H9 (cell line): ENCODE data around the gene EFCAB12. TPM values are rescaled to one million over a fixed set of nuclear protein-coding genes. Genes with fewer than 3 reads are reported as not detected.
"Not testable (repeated sequence)": the region's sequence is repeated elsewhere in the genome, so short reads cannot be mapped to it uniquely, and the experiment has no call there.

Experiments
- DNase-seq: peaks from one replicate; pipeline ENCODE4 v3.0.0-alpha.2; 2017
- H2AFZ ChIP-seq: one replicate; pipeline ENCODE4 v1.6.1; 2013; ENCODE audit warnings: mild to moderate bottlenecking, low read length, control low read depth, moderate library complexity
- H2AK5ac ChIP-seq: 2 replicates; pipeline ENCODE4 v1.6.1; 2013; ENCODE audit warnings: low read length, control low read depth, mixed read lengths; ENCODE audit not compliant: insufficient read length
- H2BK120ac ChIP-seq: one replicate; pipeline ENCODE4 v1.6.1; 2013; ENCODE audit warnings: low read depth, mild to moderate bottlenecking, low read length, control low read depth, inconsistent platforms; ENCODE audit not compliant: poor library complexity, severe bottlenecking
- H2BK12ac ChIP-seq: 2 replicates; pipeline ENCODE4 v1.6.1; 2013; ENCODE audit warnings: low read length, control low read depth, mixed read lengths, low read depth; ENCODE audit not compliant: insufficient read length
- H2BK15ac ChIP-seq: 2 replicates; pipeline ENCODE4 v1.6.1; 2013; ENCODE audit warnings: low read depth, low read length, control low read depth
- H2BK20ac ChIP-seq: one replicate; pipeline ENCODE4 v1.6.1; 2013; ENCODE audit warnings: low read depth, mild to moderate bottlenecking, low read length, control low read depth, inconsistent platforms; ENCODE audit not compliant: poor library complexity, severe bottlenecking
- H2BK5ac ChIP-seq: 2 replicates; pipeline ENCODE4 v1.6.1; 2013; ENCODE audit warnings: low read length, control low read depth, mixed read lengths; ENCODE audit not compliant: insufficient read length
- H3K14ac ChIP-seq: 2 replicates; pipeline ENCODE4 v1.6.1; 2013; ENCODE audit warnings: low read length, control low read depth; ENCODE audit not compliant: insufficient read depth
- H3K18ac ChIP-seq: 2 replicates; pipeline ENCODE4 v1.6.1; 2013; ENCODE audit warnings: low read depth, mild to moderate bottlenecking, mixed read lengths, low read length, control low read depth; ENCODE audit not compliant: insufficient read length
- H3K23ac ChIP-seq: 2 replicates; pipeline ENCODE4 v1.6.1; 2013; ENCODE audit warnings: low read length, control low read depth, mixed read lengths, low read depth; ENCODE audit not compliant: insufficient read length
- H3K23me2 ChIP-seq: 2 replicates; pipeline ENCODE4 v1.6.1; 2013; ENCODE audit warnings: low read depth, mild to moderate bottlenecking, mixed read lengths, low read length, control low read depth; ENCODE audit not compliant: insufficient read length, poor library complexity, severe bottlenecking
- H3K27ac ChIP-seq: 2 replicates; pipeline ENCODE4 v1.5.1; 2013; ENCODE audit warnings: low read length, control low read depth, mixed read lengths, low read depth; ENCODE audit not compliant: insufficient read length
- H3K27me3 ChIP-seq: 2 replicates; pipeline ENCODE4 v1.6.1; 2013; ENCODE audit warnings: low read length, control low read depth, inconsistent platforms; ENCODE audit not compliant: insufficient read depth
- H3K4ac ChIP-seq: 2 replicates; pipeline ENCODE4 v1.6.1; 2013; ENCODE audit warnings: low read depth, mild to moderate bottlenecking, control low read depth, inconsistent platforms, low read length, moderate library complexity
- H3K4me1 ChIP-seq: 2 replicates; pipeline ENCODE4 v1.6.1; 2013; ENCODE audit warnings: low read length, control low read depth, inconsistent platforms; ENCODE audit not compliant: insufficient read depth
- H3K4me2 ChIP-seq: 2 replicates; pipeline ENCODE4 v1.6.1; 2013; ENCODE audit warnings: low read length, control low read depth, mixed read lengths; ENCODE audit not compliant: insufficient read length, insufficient read depth
- H3K56ac ChIP-seq: 2 replicates; pipeline ENCODE4 v1.6.1; 2013; ENCODE audit warnings: low read depth, mild to moderate bottlenecking, mixed read lengths, low read length, control low read depth; ENCODE audit not compliant: insufficient read length
- H3K79me1 ChIP-seq: 2 replicates; pipeline ENCODE4 v1.6.1; 2013; ENCODE audit warnings: low read depth, mild to moderate bottlenecking, moderate library complexity, low read length, control low read depth, inconsistent platforms; ENCODE audit not compliant: insufficient read depth, poor library complexity, severe bottlenecking
- H3K79me2 ChIP-seq: 2 replicates; pipeline ENCODE4 v1.6.1; 2013; ENCODE audit warnings: low read length, control low read depth, inconsistent platforms; ENCODE audit not compliant: insufficient read depth
- H3K9ac ChIP-seq: 2 replicates; pipeline ENCODE4 v1.6.1; 2013; ENCODE audit warnings: low read length, control low read depth, mixed read lengths; ENCODE audit not compliant: insufficient read length; ENCODE audit errors: extremely low read depth
- H3K9me3 ChIP-seq: one replicate; pipeline ENCODE4 v1.6.1; 2013; ENCODE audit warnings: low read depth, low read length, inconsistent platforms; ENCODE audit not compliant: control insufficient read depth
- H3T11ph ChIP-seq: one replicate; pipeline ENCODE4 v1.6.1; 2013; ENCODE audit warnings: mild to moderate bottlenecking, low read length, control low read depth, inconsistent platforms
- H4K20me1 ChIP-seq: one replicate; pipeline ENCODE4 v1.6.1; 2013; ENCODE audit not compliant: control insufficient read depth, insufficient read length, insufficient read depth
- H4K5ac ChIP-seq: 2 replicates; pipeline ENCODE4 v1.6.1; 2013; ENCODE audit warnings: low read depth, mild to moderate bottlenecking, mixed read lengths, low read length, control low read depth; ENCODE audit not compliant: insufficient read length
- H4K8ac ChIP-seq: replicated peaks from 2 replicates; pipeline ENCODE4 v1.6.1; 2013; ENCODE audit warnings: low read length, control low read depth, mixed read lengths, low read depth; ENCODE audit not compliant: insufficient read length
- H4K91ac ChIP-seq: 2 replicates; pipeline ENCODE4 v1.6.1; 2013; ENCODE audit warnings: low read depth, mild to moderate bottlenecking, moderate library complexity, mixed read lengths, low read length, control low read depth; ENCODE audit not compliant: insufficient read length
- H3K27ac Mint-ChIP-seq, 3 experiments: 2 replicates in 2 of 3; 3 replicates in 1 of 3; pipeline ENCODE4 v1.8.0; 2020 to 2021; ENCODE audit warnings: mixed read lengths in 3 of 3, mild to moderate bottlenecking in 1 of 3, moderate library complexity in 1 of 3
- H3K27me3 Mint-ChIP-seq: 2 replicates; pipeline ENCODE4 v1.8.0; 2021; ENCODE audit warnings: low read depth, mild to moderate bottlenecking, moderate library complexity, mixed read lengths
- H3K36me3 Mint-ChIP-seq, 3 experiments: 2 replicates in 2 of 3; 3 replicates in 1 of 3; pipeline ENCODE4 v1.8.0; 2020 to 2021; ENCODE audit warnings: low read depth in 3 of 3, mixed read lengths in 3 of 3; ENCODE audit not compliant: insufficient read depth in 1 of 3
- H3K4me1 Mint-ChIP-seq, 2 experiments: 2 replicates each; pipeline ENCODE4 v1.8.0; 2020; ENCODE audit warnings: mixed read lengths in 2 of 2
- H3K4me3 Mint-ChIP-seq, 2 experiments: 2 replicates in 1 of 2; 3 replicates in 1 of 2; pipeline ENCODE4 v1.8.0; 2020 to 2021; ENCODE audit warnings: mild to moderate bottlenecking in 2 of 2, mixed read lengths in 2 of 2, moderate library complexity in 1 of 2
- H3K9me3 Mint-ChIP-seq, 2 experiments: 2 replicates in 1 of 2; 3 replicates in 1 of 2; pipeline ENCODE4 v1.8.0; 2020; ENCODE audit warnings: mild to moderate bottlenecking in 2 of 2, mixed read lengths in 2 of 2, moderate library complexity in 1 of 2
- WGBS: extraction: QIAGEN DNeasy Blood & Tissue Kit; methylation state at CpG from one replicate; pipeline ENCODE4 v1.1.7; 2013; ENCODE audit warnings: missing lambda C conversion rate, low lambda C conversion rate, mixed read lengths; ENCODE audit not compliant: insufficient read length; ENCODE audit errors: extremely low coverage; 5-methylcytosine and 5-hydroxymethylcytosine counted together
- total RNA-seq: library from RNA; stranded (reverse); gene quantifications from 2 replicates; pipeline ENCODE4 v1.2.1, GENCODE V29; 2021

Gene EFCAB12
- total RNA-seq, 1 experiment from 2014 or later, result 0.28 TPM

GRCh38 chr3:129391583-129391982 is 36.9 kb downstream of the EFCAB12 start:
- H3T11ph ChIP-seq, H3K27me3 Mint-ChIP-seq, H2BK5ac ChIP-seq, H2BK15ac ChIP-seq, H4K5ac ChIP-seq, H3K23ac ChIP-seq, H3K4me2 ChIP-seq, H2BK20ac ChIP-seq, H2BK12ac ChIP-seq, H3K9ac ChIP-seq, H3K4ac ChIP-seq, H3K9me3 Mint-ChIP-seq, H3K27ac ChIP-seq, H4K8ac ChIP-seq, H3K4me1 ChIP-seq, H3K79me1 ChIP-seq, H3K14ac ChIP-seq, H3K4me3 Mint-ChIP-seq, H4K91ac ChIP-seq, H3K27ac Mint-ChIP-seq, H4K20me1 ChIP-seq, H3K18ac ChIP-seq, H2BK120ac ChIP-seq, H3K9me3 ChIP-seq, H3K79me2 ChIP-seq, DNase-seq, H3K56ac ChIP-seq, H2AK5ac ChIP-seq, H3K23me2 ChIP-seq, H3K27me3 ChIP-seq, H2AFZ ChIP-seq: not testable (repeated sequence)
- Mint-ChIP-seq H3K36me3 (peaks cover 39 to 82% (median 71%) of the 10 kb centered on the region in 3 experiments; a peak in 6 of 7 replicates), H3K4me1 (peaks cover 6 to 26% of the 10 kb centered on the region in 2 experiments)
- no CpG with 5 or more reads among the region's 4 CpGs for WGBS
